GM15510 (cell line): ENCODE data around the gene PRKCE.

Experiments used
- POLR2A ChIP-seq: IDR thresholded peaks from 3 replicates; pipeline ENCODE4 v1.6.1; 2011; ENCODE audit warnings: borderline replicate concordance; ENCODE audit not compliant: insufficient read length; ENCODE audit errors: extremely low read depth

The PRKCE gene

GRCh38 chr2:45626387-45627221, 24.9 kb upstream of the PRKCE start:
- no peak for TF ChIP-seq POLR2A

- no peak for TF ChIP-seq POLR2A
These were observed 23.6 kb upstream of the PRKCE start for GRCh38 chr2:45627911-45628310.

GRCh38 chr2:45629971-45630370, 21.5 kb upstream of the PRKCE start:
- no peak for TF ChIP-seq POLR2A

- TF ChIP-seq POLR2A = no peak
These were observed 20.2 kb upstream of the PRKCE start for GRCh38 chr2:45631319-45631718.

GRCh38 chr2:45631955-45632354, 19.5 kb upstream of the PRKCE start:
- TF ChIP-seq POLR2A = no peak

GRCh38 chr2:45634223-45634622, 17.3 kb upstream of the PRKCE start:
- TF ChIP-seq POLR2A = no peak

- no peak for TF ChIP-seq POLR2A
These were observed 15.5 kb upstream of the PRKCE start for GRCh38 chr2:45636008-45636407.

GRCh38 chr2:45637440-45637839, 14.0 kb upstream of the PRKCE start:
- no peak for TF ChIP-seq POLR2A

- no peak for TF ChIP-seq POLR2A
These were observed 10.9 kb upstream of the PRKCE start for GRCh38 chr2:45640576-45640975.

GRCh38 chr2:45643095-45643494, 8.4 kb upstream of the PRKCE start:
- TF ChIP-seq POLR2A = no peak

- TF ChIP-seq POLR2A = no peak
These were observed 7.6 kb upstream of the PRKCE start for GRCh38 chr2:45643543-45644542.

GRCh38 chr2:45646289-45646688, 5.2 kb upstream of the PRKCE start:
- TF ChIP-seq POLR2A = no peak

GRCh38 chr2:45647356-45647755, 4.1 kb upstream of the PRKCE start:
- TF ChIP-seq POLR2A = no peak

GRCh38 chr2:45647986-45648520, 3.4 kb upstream of the PRKCE start:
- TF ChIP-seq POLR2A = no peak

GRCh38 chr2:45648636-45649035, 2.8 kb upstream of the PRKCE start:
- no peak for TF ChIP-seq POLR2A

GRCh38 chr2:45649462-45649857, 2.0 kb upstream of the PRKCE start:
- TF ChIP-seq POLR2A = no peak
